GM10847 (cell line): ENCODE data around the gene CCDC146.

Source experiments
- POLR2A ChIP-seq: IDR thresholded peaks from 2 replicates; pipeline ENCODE4 v1.6.1; 2011; ENCODE audit not compliant: insufficient read length; ENCODE audit errors: extremely low read depth

Gene CCDC146

DNA sequence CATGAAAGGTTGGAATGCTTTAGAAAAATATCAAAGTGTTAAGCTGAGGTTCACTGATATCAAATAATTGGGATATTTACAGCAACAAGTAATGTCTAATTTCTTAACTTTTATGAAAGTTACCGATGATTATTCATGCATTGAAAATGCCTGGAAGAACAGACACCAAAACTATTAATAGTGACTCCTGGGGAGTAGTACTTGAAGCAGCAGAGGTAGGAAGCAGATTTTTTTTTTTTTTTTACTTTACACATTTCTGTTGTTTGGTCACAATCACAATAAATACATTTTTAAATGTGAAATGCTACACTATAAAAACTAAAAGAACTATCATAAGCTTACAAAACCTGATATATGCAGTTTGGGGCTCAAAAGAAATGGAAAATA, 147.7 kb downstream of the CCDC146 start:
- TF ChIP-seq POLR2A = no peak

- TF ChIP-seq POLR2A = no peak
Measured at GRCh38 chr7:77271766-77272165, 149.4 kb downstream of the CCDC146 start.

- no peak for TF ChIP-seq POLR2A
Measured at GRCh38 chr7:77276120-77276519, 153.7 kb downstream of the CCDC146 start.

- no peak for TF ChIP-seq POLR2A
Measured at GRCh38 chr7:77281780-77282478, 159.5 kb downstream of the CCDC146 start.

- no peak for TF ChIP-seq POLR2A
Measured at GRCh38 chr7:77282897-77283296, 160.5 kb downstream of the CCDC146 start.

- no peak for TF ChIP-seq POLR2A
Measured at GRCh38 chr7:77284005-77284404, 161.6 kb downstream of the CCDC146 start.

- no peak for TF ChIP-seq POLR2A
Measured at GRCh38 chr7:77284616-77285015, 162.2 kb downstream of the CCDC146 start.

GRCh38 chr7:77288676-77289320, 166.4 kb downstream of the CCDC146 start:
- TF ChIP-seq POLR2A = no peak

- no peak for TF ChIP-seq POLR2A
Measured at GRCh38 chr7:77289387-77289786, 167.0 kb downstream of the CCDC146 start.

DNA sequence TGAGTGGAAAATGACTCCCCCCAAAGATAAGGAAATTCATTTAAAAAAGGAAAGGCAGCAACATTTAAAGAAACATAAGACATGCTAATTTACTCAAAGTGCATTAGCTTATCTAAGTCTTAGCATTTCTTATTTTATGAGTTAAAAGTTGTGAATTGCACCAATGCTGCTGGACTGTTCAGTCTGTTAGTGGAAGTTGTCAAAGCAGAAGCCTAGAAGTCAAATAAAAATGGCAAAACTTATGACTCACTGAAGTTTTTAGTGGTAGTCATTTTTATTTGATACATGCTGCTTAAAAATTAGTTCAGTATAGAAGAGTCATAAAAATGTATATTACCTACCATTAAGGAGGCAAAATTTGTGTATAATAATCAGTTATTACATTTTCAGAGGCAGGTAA, 168.0 kb downstream of the CCDC146 start:
- no peak for TF ChIP-seq POLR2A

DNA sequence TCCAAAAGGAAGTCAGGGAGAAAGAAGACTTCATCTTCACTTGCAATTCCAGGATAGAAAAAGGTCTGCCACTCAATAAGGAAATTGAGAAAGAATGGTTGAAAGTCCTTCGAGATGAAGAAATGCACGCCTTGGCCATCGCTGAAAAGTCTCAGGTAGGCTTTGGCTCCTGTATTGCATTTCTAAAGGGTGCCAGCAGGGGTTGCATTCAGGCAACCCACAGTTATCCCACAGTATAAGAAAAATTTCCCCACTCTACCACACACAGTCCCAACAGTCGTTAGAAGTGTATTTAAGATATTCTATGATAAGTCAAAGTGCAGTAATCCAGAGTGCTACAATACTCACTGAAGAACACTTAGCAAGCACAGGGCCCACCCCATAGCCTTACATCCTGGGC, 170.6 kb downstream of the CCDC146 start:
- no peak for TF ChIP-seq POLR2A

- no peak for TF ChIP-seq POLR2A
Measured at GRCh38 chr7:77295549-77295948, 173.1 kb downstream of the CCDC146 start.

DNA sequence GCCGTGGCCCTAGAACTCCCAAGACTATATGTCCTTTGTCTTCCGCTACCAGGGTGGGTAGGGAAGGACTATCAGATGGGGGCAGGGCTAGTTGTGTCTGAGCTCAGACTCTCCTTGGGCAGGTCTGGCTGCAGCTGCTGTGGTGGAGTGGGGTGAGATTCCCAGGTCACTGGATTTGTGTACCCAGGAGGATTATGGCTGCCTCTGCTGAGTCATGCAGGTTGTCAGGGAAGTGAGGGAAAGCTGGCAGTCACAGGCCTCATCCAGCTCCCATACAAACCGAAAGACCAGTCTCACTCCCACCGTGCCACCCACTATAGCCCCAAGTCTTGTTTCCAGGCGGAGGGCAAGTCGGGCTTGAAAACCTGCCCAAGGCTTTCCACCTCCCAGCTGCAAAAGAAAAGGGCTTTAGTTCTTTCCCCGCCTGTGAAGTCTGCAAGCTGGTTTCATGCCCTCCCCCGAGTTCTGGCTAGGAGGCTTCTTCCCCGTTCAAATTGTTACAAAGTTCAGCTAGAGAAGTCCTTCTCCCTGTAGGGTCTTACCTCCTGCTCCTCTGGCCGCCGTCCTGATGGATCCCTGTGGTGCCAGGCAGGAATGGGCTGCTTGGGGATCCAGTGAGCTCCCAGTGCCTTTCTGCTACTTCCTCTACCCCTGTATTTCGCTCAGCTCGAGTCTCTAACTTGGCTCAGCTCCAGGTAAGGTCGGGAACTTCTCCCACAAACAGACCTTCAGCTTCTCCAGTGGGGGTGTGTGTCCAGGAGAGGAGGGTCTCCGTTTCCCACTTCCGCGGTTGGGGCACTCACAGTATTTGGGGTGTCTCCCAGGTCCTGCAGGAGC, 184.0 kb downstream of the CCDC146 start:
- TF ChIP-seq POLR2A = no peak

GRCh38 chr7:77308792-77309191, 186.4 kb downstream of the CCDC146 start:
- TF ChIP-seq POLR2A = no peak

- TF ChIP-seq POLR2A = no peak
Measured at GRCh38 chr7:77309714-77310220, 187.4 kb downstream of the CCDC146 start.

DNA sequence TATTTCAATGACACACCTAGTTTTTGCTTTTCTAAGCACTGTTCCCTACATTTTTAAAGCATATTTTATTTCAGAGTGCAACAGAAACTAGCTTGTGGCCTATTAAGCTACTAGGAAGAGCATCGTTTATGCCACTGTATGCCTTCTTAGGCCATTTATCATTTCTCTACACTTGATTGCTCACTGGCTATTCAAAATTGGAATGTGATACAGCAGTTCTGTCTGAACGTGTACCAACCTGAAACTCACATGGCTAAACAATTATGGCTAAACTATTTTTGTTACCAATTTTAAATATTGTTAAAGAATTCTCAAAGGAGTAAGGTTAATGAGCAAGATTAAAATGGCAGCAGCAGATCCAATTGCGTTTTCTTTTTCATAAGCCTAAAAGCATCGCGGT, 188.6 kb downstream of the CCDC146 start:
- no peak for TF ChIP-seq POLR2A
